HCT116 (cell line): ENCODE data around the gene CEP170B. TPM values are rescaled to one million over a fixed set of nuclear protein-coding genes. Genes with fewer than 3 reads are reported as not detected.

ENCODE experiments used
- ATAC-seq: fragments of 200-7000 bp; cut with Tn5 transposase; 2 replicates; pipeline ENCODE4 v1.9.1; 2020; ENCODE audit warnings: mild to moderate bottlenecking, moderate library complexity
- BruUV-seq: library from RNA; stranded (reverse); fragments of 400-500 nt; replicated peaks from 2 replicates; lab custom pipeline; 2021; lab: Mats Ljungman, UMichigan
- CTCF ChIA-PET: fragments of 300-600 bp; sonication (Branson Sonifier 250); formaldehyde crosslinking; loops from one replicate; lab custom pipeline; 2021; ENCODE audit warnings: antibody characterized with exemption; lab: Charles Lee
- POLR2A ChIA-PET: fragments of 300-600, 350-600 bp; sonication (Branson Sonifier 250); formaldehyde crosslinking; loops from one replicate; lab custom pipeline; 2021; ENCODE audit warnings: antibody characterized with exemption; lab: Charles Lee
- RAD21 ChIA-PET, 2 experiments: fragments of 300-600 bp; sonication (Branson Sonifier 250); formaldehyde crosslinking; loops; one replicate each; lab custom pipeline; 2023; ENCODE audit warnings: low total read pairs in 2 of 2; ENCODE audit not compliant: uncharacterized antibody in 2 of 2, unreplicated experiment in 2 of 2, low non-redundant PET in 1 of 2; lab: Charles Lee
- DNase-seq: peaks from one replicate; pipeline ENCODE4 v3.0.0-alpha.2; 2010; ENCODE audit warnings: low read depth, low spot score
- H2AFZ ChIP-seq: fragments of 200-600 bp; shearing (Covaris generic), sonication (generic); 2 replicates; pipeline ENCODE4 v1.6.1; 2017; ENCODE audit warnings: low read depth, mixed run types, mixed read lengths, antibody characterized with exemption, low read length; ENCODE audit not compliant: poor library complexity, severe bottlenecking
- H3K27ac ChIP-seq: 2 replicates; pipeline ENCODE4 v1.5.1; 2012; ENCODE audit warnings: low read depth, low read length
- H3K27me3 ChIP-seq: fragments of 200-600 bp; sonication (generic); 2 replicates; pipeline ENCODE4 v1.6.1; 2016; ENCODE audit warnings: mixed run types, low read length, mixed read lengths; ENCODE audit not compliant: insufficient read depth
- H3K36me3 ChIP-seq, 2 experiments: fragments of 200-500 bp in 1 of 2; fragments of 200-600 bp in 1 of 2; sonication (Bioruptor generic) in 1 of 2; sonication (generic) in 1 of 2; 2 replicates each; pipeline versions ENCODE4 v1.5.1 to v1.6.1; 2014 to 2016; ENCODE audit warnings: low read length in 2 of 2, inconsistent platforms in 1 of 2, mixed read lengths in 1 of 2, mixed run types in 1 of 2; ENCODE audit not compliant: insufficient read depth in 2 of 2, control insufficient read depth in 1 of 2
- H3K4me1 ChIP-seq, 2 experiments: fragments of 200-600 bp in 1 of 2; sonication (generic) in 1 of 2; 2 replicates each; pipeline versions ENCODE4 v1.5.1 to v1.6.1; 2012 to 2017; ENCODE audit warnings: low read length in 2 of 2, inconsistent platforms in 1 of 2, mild to moderate bottlenecking in 1 of 2, mixed read lengths in 1 of 2, mixed run types in 1 of 2, moderate library complexity in 1 of 2; ENCODE audit not compliant: insufficient read depth in 2 of 2, control insufficient read depth in 1 of 2
- H3K4me2 ChIP-seq: fragments of 200-600 bp; sonication (generic); 2 replicates; pipeline ENCODE4 v1.6.1; 2017; ENCODE audit warnings: mixed run types, low read length, mixed read lengths
- H3K4me3 ChIP-seq, 2 experiments: fragments of 200-600 bp in 1 of 2; sonication (generic) in 1 of 2; replicated peaks in 1 of 2; 2 replicates each; pipeline ENCODE4 v1.5.1; 2011 to 2016; ENCODE audit warnings: low read length in 2 of 2, control low read depth in 1 of 2, low read depth in 1 of 2, mild to moderate bottlenecking in 1 of 2, mixed read lengths in 1 of 2, mixed run types in 1 of 2
- H3K79me2 ChIP-seq: fragments of 200-600 bp; sonication (generic); 2 replicates; pipeline ENCODE4 v1.6.1; 2017; ENCODE audit warnings: mild to moderate bottlenecking, mixed run types, low read length, moderate library complexity, mixed read lengths; ENCODE audit not compliant: insufficient read depth
- H3K9ac ChIP-seq: fragments of 200-600 bp; sonication (generic); 2 replicates; pipeline ENCODE4 v1.6.1; 2016; ENCODE audit warnings: low read length, mixed read lengths
- H3K9me2 ChIP-seq: fragments of 200-600 bp; sonication (generic), shearing (Covaris generic); 2 replicates; pipeline ENCODE4 v1.6.1; 2017; ENCODE audit warnings: mixed run types, mild to moderate bottlenecking, moderate library complexity; ENCODE audit not compliant: insufficient read depth
- H3K9me3 ChIP-seq, 2 experiments: fragments of 200-500 bp in 1 of 2; fragments of 200-600 bp in 1 of 2; sonication (Bioruptor generic) in 1 of 2; sonication (generic) in 1 of 2; 2 replicates each; pipeline ENCODE4 v1.6.1; 2014 to 2017; ENCODE audit warnings: low read length in 2 of 2, mixed read lengths in 2 of 2, inconsistent platforms in 1 of 2, low read depth in 1 of 2, mild to moderate bottlenecking in 1 of 2, mixed run types in 1 of 2, moderate library complexity in 1 of 2; ENCODE audit not compliant: control insufficient read depth in 1 of 2, insufficient read depth in 1 of 2
- H4K20me1 ChIP-seq: fragments of 200-600 bp; sonication (generic), shearing (Covaris generic); 2 replicates; pipeline ENCODE4 v1.6.1; 2017; ENCODE audit warnings: mixed run types, mild to moderate bottlenecking, moderate library complexity; ENCODE audit not compliant: insufficient read depth
- ATF3 ChIP-seq: IDR thresholded peaks from 2 replicates; pipeline ENCODE4 v1.6.1; 2012
- EGR1 ChIP-seq: IDR thresholded peaks from 2 replicates; pipeline ENCODE4 v1.6.1; 2012; ENCODE audit warnings: low read depth
- ELF1 ChIP-seq: IDR thresholded peaks from 2 replicates; pipeline ENCODE4 v1.6.1; 2012; ENCODE audit warnings: low read depth, borderline replicate concordance
- FOSL1 ChIP-seq: IDR thresholded peaks from 2 replicates; pipeline ENCODE4 v1.6.1; 2012; ENCODE audit warnings: low read depth
- POLR2AphosphoS5 ChIP-seq: IDR thresholded peaks from 2 replicates; pipeline ENCODE4 v1.6.1; 2011; ENCODE audit warnings: mild to moderate bottlenecking, low read depth, low read length, moderate library complexity
- SIN3A ChIP-seq: IDR thresholded peaks from 2 replicates; pipeline ENCODE4 v1.6.1; 2012; ENCODE audit warnings: low read depth
- SP1 ChIP-seq: IDR thresholded peaks from 2 replicates; pipeline ENCODE4 v1.6.1; 2012; ENCODE audit warnings: low read depth
- SRF ChIP-seq: IDR thresholded peaks from 2 replicates; pipeline ENCODE4 v1.6.1; 2012; ENCODE audit warnings: low read depth
- TCF7L2 ChIP-seq: IDR thresholded peaks from 2 replicates; pipeline ENCODE4 v1.7.0; 2011; ENCODE audit warnings: borderline replicate concordance, inconsistent platforms; ENCODE audit not compliant: insufficient read depth, insufficient read length; ENCODE audit errors: extremely low read depth
- YY1 ChIP-seq: IDR thresholded peaks from 2 replicates; pipeline ENCODE4 v1.6.1; 2011; ENCODE audit warnings: low read length, low read depth, moderate library complexity, mild to moderate bottlenecking; ENCODE audit not compliant: insufficient replicate concordance; ENCODE audit errors: extremely low read depth
- ZNF274 ChIP-seq: fragments of 200-500 bp; sonication (Bioruptor generic); IDR thresholded peaks from 2 replicates; pipeline ENCODE4 v1.6.1; 2014; ENCODE audit warnings: mild to moderate bottlenecking, low read depth, low read length, inconsistent platforms
- intact Hi-C: fragments of 100-400 bp; cut with micrococcal nuclease; formaldehyde crosslinking; loops from 2 replicates; pipeline ENCODE4 v1.10.0; 2022
- total RNA-seq: library from RNA; stranded (reverse); gene quantifications from one replicate; pipeline ENCODE4 v1.2.1, GENCODE V29; 2021; ENCODE audit not compliant: unreplicated experiment

CEP170B gene
- total RNA-seq, 1 experiment from 2014 or later: 45.9 TPM

- CTCF ChIA-PET: no interaction called here
- no peak for ATAC-seq
- no peak overlapping the region for H3K9ac ChIP-seq
- TF ChIP-seq SRF (no peak), ZNF274 (no peak), TCF7L2 (no peak), EGR1 (no peak), SP1 (no peak), SIN3A (no peak), YY1 (no peak), ATF3 (no peak), POLR2AphosphoS5 (no peak), FOSL1 (no peak), ELF1 (no peak)
- TF ChIP-seq, all 23 proteins: peak for 0
- BruUV-seq: no TSS peak
- Histone ChIP-seq H4K20me1 (no peaks in the 10 kb centered on the region), H3K9me3 (no peaks in the 10 kb centered on the region), H3K27me3 (no peaks in the 10 kb centered on the region; the same call in 1 of the 2 replicates), H3K4me3 (no peak overlapping the region), H2AFZ (no peak overlapping the region), H3K79me2 (no peaks in the 10 kb centered on the region), H3K36me3 (no peaks in the 10 kb centered on the region), H3K27ac (no peak overlapping the region), H3K4me1 (no peaks in the 10 kb centered on the region), H3K4me2 (no peak overlapping the region), H3K9me2 (no peaks in the 10 kb centered on the region)
- POLR2A ChIA-PET: no interaction called here
- intact Hi-C loops: no loop called here
- RAD21 ChIA-PET: no interaction called here
- no peak for DNase-seq
Measured at GRCh38 chr14:104843442-104844305, 21.4 kb upstream of the CEP170B start.
